Mononuclear cell (primary cell): ENCODE results near the gene ADAMTS18. TPM values are rescaled to one million over a fixed set of nuclear protein-coding genes. Genes with fewer than 3 reads are reported as not detected.

Source experiments
- H3K27me3 ChIP-seq: 2 replicates; pipeline ENCODE4 v1.6.0; 2011; ENCODE audit warnings: low read length, control low read depth; ENCODE audit not compliant: insufficient read depth
- H3K4me1 ChIP-seq: 2 replicates; pipeline ENCODE4 v1.5.1; 2011; ENCODE audit warnings: mild to moderate bottlenecking, low read length, control low read depth; ENCODE audit not compliant: insufficient read depth
- H3K4me3 ChIP-seq: 2 replicates; pipeline ENCODE4 v1.5.1; 2011; ENCODE audit warnings: mild to moderate bottlenecking, low read length, moderate library complexity
- H3K9me3 ChIP-seq: 2 replicates; pipeline ENCODE4 v1.5.1; 2011; ENCODE audit warnings: low read depth, mild to moderate bottlenecking, control low read depth, low read length
- total RNA-seq: library from RNA; depleted of rRNA; stranded (reverse); fragments of >200 nt; gene quantifications from one replicate; pipeline ENCODE4 v1.2.3, GENCODE V29; 2012

Gene ADAMTS18
- total RNA-seq, 1 donor, result not detected

- no peaks in the 10 kb centered on the region for H3K27me3 ChIP-seq
- no peaks in the 10 kb centered on the region for H3K4me1 ChIP-seq
- no peak overlapping the region for H3K4me3 ChIP-seq
- no peaks in the 10 kb centered on the region for H3K9me3 ChIP-seq
Observed at GRCh38 chr16:77422196-77422784, 12.5 kb downstream of the ADAMTS18 start.

GRCh38 chr16:77416939-77417480, 17.8 kb downstream of the ADAMTS18 start:
- Histone ChIP-seq H3K9me3 (no peaks in the 10 kb centered on the region), H3K4me3 (no peak overlapping the region), H3K4me1 (no peaks in the 10 kb centered on the region), H3K27me3 (no peaks in the 10 kb centered on the region)

- H3K9me3 ChIP-seq, result no peaks in the 10 kb centered on the region
- no peaks in the 10 kb centered on the region for H3K27me3 ChIP-seq
- no peaks in the 10 kb centered on the region for H3K4me1 ChIP-seq
- H3K4me3 ChIP-seq, result no peak overlapping the region
Observed at GRCh38 chr16:77414752-77415231, 20.0 kb downstream of the ADAMTS18 start.

GRCh38 chr16:77410449-77410848, 24.4 kb downstream of the ADAMTS18 start:
- no peaks in the 10 kb centered on the region for H3K4me1 ChIP-seq
- H3K27me3 ChIP-seq, result no peaks in the 10 kb centered on the region
- H3K4me3 ChIP-seq, result no peak overlapping the region
- H3K9me3 ChIP-seq, result no peaks in the 10 kb centered on the region

GRCh38 chr16:77409311-77409710, 25.5 kb downstream of the ADAMTS18 start:
- Histone ChIP-seq H3K4me1 (no peaks in the 10 kb centered on the region), H3K9me3 (no peaks in the 10 kb centered on the region), H3K27me3 (no peaks in the 10 kb centered on the region), H3K4me3 (no peak overlapping the region)

GRCh38 chr16:77408607-77409006, 26.2 kb downstream of the ADAMTS18 start:
- no peak overlapping the region for H3K4me3 ChIP-seq
- no peaks in the 10 kb centered on the region for H3K9me3 ChIP-seq
- H3K27me3 ChIP-seq, result no peaks in the 10 kb centered on the region
- no peaks in the 10 kb centered on the region for H3K4me1 ChIP-seq

- Histone ChIP-seq H3K4me3 (no peak overlapping the region), H3K4me1 (no peaks in the 10 kb centered on the region), H3K27me3 (no peaks in the 10 kb centered on the region), H3K9me3 (no peaks in the 10 kb centered on the region)
Observed at GRCh38 chr16:77406680-77407079, 28.2 kb downstream of the ADAMTS18 start.

- H3K9me3 ChIP-seq, result no peaks in the 10 kb centered on the region
- no peak overlapping the region for H3K4me3 ChIP-seq
- no peaks in the 10 kb centered on the region for H3K4me1 ChIP-seq
- H3K27me3 ChIP-seq, result no peaks in the 10 kb centered on the region
Observed at GRCh38 chr16:77404775-77405174, 30.1 kb downstream of the ADAMTS18 start.

GRCh38 chr16:77403732-77404131, 31.1 kb downstream of the ADAMTS18 start:
- Histone ChIP-seq H3K9me3 (no peaks in the 10 kb centered on the region), H3K4me1 (no peaks in the 10 kb centered on the region), H3K27me3 (no peaks in the 10 kb centered on the region), H3K4me3 (no peak overlapping the region)

- Histone ChIP-seq H3K4me3 (no peak overlapping the region), H3K27me3 (no peaks in the 10 kb centered on the region), H3K4me1 (no peaks in the 10 kb centered on the region), H3K9me3 (no peaks in the 10 kb centered on the region)
Observed at GRCh38 chr16:77402672-77403071, 32.2 kb downstream of the ADAMTS18 start.

GRCh38 chr16:77402118-77402517, 32.7 kb downstream of the ADAMTS18 start:
- Histone ChIP-seq H3K4me1 (no peaks in the 10 kb centered on the region), H3K4me3 (no peak overlapping the region)

GRCh38 chr16:77399546-77399945, 35.3 kb downstream of the ADAMTS18 start:
- Histone ChIP-seq H3K4me3 (no peak overlapping the region), H3K4me1 (no peaks in the 10 kb centered on the region), H3K9me3 (no peaks in the 10 kb centered on the region), H3K27me3 (no peaks in the 10 kb centered on the region)

More at GRCh38 chr16:77402118-77402517, 32.7 kb downstream of the ADAMTS18 start:
- no peaks in the 10 kb centered on the region for H3K9me3 ChIP-seq
- no peaks in the 10 kb centered on the region for H3K27me3 ChIP-seq

GRCh38 chr16:77399066-77399465, 35.8 kb downstream of the ADAMTS18 start:
- Histone ChIP-seq H3K27me3 (no peaks in the 10 kb centered on the region), H3K4me1 (no peaks in the 10 kb centered on the region), H3K4me3 (no peak overlapping the region), H3K9me3 (no peaks in the 10 kb centered on the region)

- H3K4me1 ChIP-seq, result no peaks in the 10 kb centered on the region
- H3K4me3 ChIP-seq, result no peak overlapping the region
- no peaks in the 10 kb centered on the region for H3K27me3 ChIP-seq
- no peaks in the 10 kb centered on the region for H3K9me3 ChIP-seq
Observed at GRCh38 chr16:77398495-77398894, 36.3 kb downstream of the ADAMTS18 start.

GRCh38 chr16:77396461-77396860, 38.4 kb downstream of the ADAMTS18 start:
- no peaks in the 10 kb centered on the region for H3K9me3 ChIP-seq
- no peaks in the 10 kb centered on the region for H3K4me1 ChIP-seq
- H3K27me3 ChIP-seq, result no peaks in the 10 kb centered on the region
- H3K4me3 ChIP-seq, result no peak overlapping the region

- Histone ChIP-seq H3K27me3 (no peaks in the 10 kb centered on the region), H3K4me1 (no peaks in the 10 kb centered on the region), H3K9me3 (no peaks in the 10 kb centered on the region), H3K4me3 (no peak overlapping the region)
Observed at GRCh38 chr16:77394699-77395098, 40.1 kb downstream of the ADAMTS18 start.
